HG02884 (cell line): ENCODE measurements around the gene GXYLT2.

Experiments used
- ATAC-seq: cut with Tn5 transposase; IDR thresholded peaks from one replicate; pipeline ENCODE4 v1.9.1; 2021; ENCODE audit warnings: mild to moderate bottlenecking, moderate library complexity; ENCODE audit not compliant: unreplicated experiment

The GXYLT2 gene

GRCh38 chr3:73007992-73008712 is 120.3 kb downstream of the GXYLT2 start:
- ATAC-seq, result no peak

- no peak for ATAC-seq
These were observed 121.2 kb downstream of the GXYLT2 start for GRCh38 chr3:73009008-73009407.

GRCh38 chr3:73009750-73010149 is 121.9 kb downstream of the GXYLT2 start:
- ATAC-seq, result no peak

- no peak for ATAC-seq
These were observed 122.3 kb downstream of the GXYLT2 start for GRCh38 chr3:73010158-73010557.

GRCh38 chr3:73018298-73018697 is 130.5 kb downstream of the GXYLT2 start:
- no peak for ATAC-seq

GRCh38 chr3:73018790-73019441 is 131.1 kb downstream of the GXYLT2 start:
- ATAC-seq, result no peak

GRCh38 chr3:73021301-73021835 is 133.5 kb downstream of the GXYLT2 start:
- no peak for ATAC-seq

- no peak for ATAC-seq
These were observed 137.0 kb downstream of the GXYLT2 start for GRCh38 chr3:73024836-73025235.

GRCh38 chr3:73026111-73026759 is 138.4 kb downstream of the GXYLT2 start:
- ATAC-seq, result no peak
